HepG2 (cell line): Measurements from ENCODE around the gene GLRA1. TPM values are rescaled to one million over a fixed set of nuclear protein-coding genes. Genes with fewer than 3 reads are reported as not detected.

Experiments
- ATAC-seq: fragments of 200-7000 bp; cut with Tn5 transposase; 3 replicates; pipeline ENCODE4 v1.9.1; 2020; ENCODE audit warnings: mild to moderate bottlenecking, moderate library complexity
- BruUV-seq: library from RNA; stranded (reverse); fragments of 400-500 nt; replicated peaks from 2 replicates; lab custom pipeline; 2021; lab: Mats Ljungman, UMichigan
- CTCF ChIA-PET: fragments of 300-600 bp; formaldehyde crosslinking; extraction: SDS; loops from one replicate; lab custom pipeline; 2021; ENCODE audit warnings: low total read pairs, inconsistent platforms, low intra/inter-chr PET ratio; lab: Yijun Ruan, JAX
- POLR2A ChIA-PET: fragments of 350-600 bp; sonication (Branson Sonifier 250); formaldehyde crosslinking; loops from one replicate; lab custom pipeline; 2020; ENCODE audit warnings: antibody characterized with exemption, inconsistent platforms; lab: Yijun Ruan, JAX
- DNase-seq: peaks from one replicate; pipeline ENCODE4 v3.0.0-alpha.2; 2015; ENCODE audit warnings: low spot score
- FAIRE-seq: peaks from 3 replicates; lab custom pipeline; 2011; peaks lifted over from hg19 to GRCh38; lab: Jason Lieb, UNC
- H2AFZ ChIP-seq: one replicate; pipeline ENCODE4 v1.6.1; 2011; ENCODE audit warnings: low read length, inconsistent platforms
- H3K27ac ChIP-seq: fragments of 300-600 bp; 3 replicates; pipeline ENCODE4 v1.8.0; 2011; ENCODE audit warnings: mixed run types, mild to moderate bottlenecking, mixed read lengths, low read length, inconsistent platforms; ENCODE audit not compliant: insufficient read depth; ENCODE audit errors: extremely low read length
- H3K27me3 ChIP-seq, 2 experiments: fragments of 200-600 bp in 1 of 2; 2 replicates in 1 of 2; 3 replicates in 1 of 2; pipeline versions ENCODE4 v1.6.0 to v1.8.0; 2011; ENCODE audit warnings: low read length in 2 of 2, mild to moderate bottlenecking in 2 of 2, moderate library complexity in 2 of 2, inconsistent platforms in 1 of 2; ENCODE audit not compliant: insufficient read depth in 2 of 2, control insufficient read depth in 1 of 2
- H3K36me3 ChIP-seq, 2 experiments: fragments of 200-600 bp in 1 of 2; replicated peaks in 1 of 2; 2 replicates in 1 of 2; 3 replicates in 1 of 2; pipeline versions ENCODE4 v1.5.1 to v1.8.0; 2011; ENCODE audit warnings: low read length in 2 of 2, inconsistent platforms in 1 of 2; ENCODE audit not compliant: insufficient read depth in 2 of 2, control insufficient read depth in 1 of 2
- H3K4me1 ChIP-seq: 2 replicates; pipeline ENCODE4 v1.5.1; 2012; ENCODE audit warnings: low read length, inconsistent platforms; ENCODE audit not compliant: insufficient read depth
- H3K4me2 ChIP-seq: 2 replicates; pipeline ENCODE4 v1.6.0; 2011; ENCODE audit warnings: low read depth, low read length, inconsistent platforms
- H3K4me3 ChIP-seq, 3 experiments: fragments of 200-600 bp in 1 of 3; sonication (generic), shearing (Covaris generic) in 1 of 3; replicated peaks in 1 of 3; 2 replicates each; pipeline ENCODE4 v1.5.1; 2011 to 2016; ENCODE audit warnings: low read length in 3 of 3, inconsistent platforms in 2 of 3, low read depth in 2 of 3, mild to moderate bottlenecking in 2 of 3, control low read depth in 1 of 3, mixed read lengths in 1 of 3; ENCODE audit not compliant: insufficient read depth in 1 of 3
- H3K79me2 ChIP-seq: one replicate; pipeline ENCODE4 v1.6.1; 2011; ENCODE audit warnings: low read length, inconsistent platforms; ENCODE audit not compliant: insufficient read depth
- H3K9ac ChIP-seq: 2 replicates; pipeline ENCODE4 v1.6.0; 2011; ENCODE audit warnings: mild to moderate bottlenecking, low read depth, low read length, inconsistent platforms; ENCODE audit not compliant: insufficient read depth
- H3K9me3 ChIP-seq: 2 replicates; pipeline ENCODE4 v1.5.1; 2012; ENCODE audit warnings: mild to moderate bottlenecking, low read length
- H4K20me1 ChIP-seq: 2 replicates; pipeline ENCODE4 v1.6.0; 2011; ENCODE audit warnings: inconsistent platforms, mild to moderate bottlenecking, low read length, moderate library complexity; ENCODE audit not compliant: insufficient read depth
- E2F1 ChIP-seq: sonication (generic); formaldehyde crosslinking; IDR thresholded peaks from 2 replicates; pipeline ENCODE4 v1.5.0; 2020; ENCODE audit warnings: missing genetic modification reagents
- FIP1L1 ChIP-seq: fragments of 200-400 bp; formaldehyde crosslinking; IDR thresholded peaks from 2 replicates; pipeline ENCODE4 v1.6.1; 2018; ENCODE audit warnings: low read depth, mild to moderate bottlenecking, low read length, moderate library complexity, borderline replicate concordance; ENCODE audit not compliant: insufficient read depth
- FOXK1 ChIP-seq: sonication (generic); formaldehyde crosslinking; IDR thresholded peaks from 2 replicates; pipeline ENCODE4 v1.4.0; 2020; ENCODE audit warnings: low read depth, missing genetic modification reagents, borderline replicate concordance
- GTF3A ChIP-seq: sonication (generic); formaldehyde crosslinking; conservative IDR thresholded peaks from 2 replicates; pipeline ENCODE4 v1.4.0; 2020; ENCODE audit warnings: mild to moderate bottlenecking, missing genetic modification reagents
- KAT8 ChIP-seq: IDR thresholded peaks from 2 replicates; pipeline ENCODE4 v1.6.1; 2016; ENCODE audit warnings: missing genetic modification reagents, missing compliant biosample characterization
- MED8 ChIP-seq: sonication (generic); formaldehyde crosslinking; IDR thresholded peaks from 2 replicates; pipeline ENCODE4 v1.8.1; 2023; ENCODE audit warnings: mild to moderate bottlenecking, missing genetic modification reagents; ENCODE audit not compliant: insufficient replicate concordance
- NR3C1 ChIP-seq: sonication (generic); formaldehyde crosslinking; IDR thresholded peaks from 2 replicates; pipeline ENCODE4 v1.4.0; 2020; ENCODE audit warnings: missing genetic modification reagents
- PAX8 ChIP-seq: sonication (generic); formaldehyde crosslinking; IDR thresholded peaks from 2 replicates; pipeline ENCODE4 v1.8.0; 2022; ENCODE audit warnings: mild to moderate bottlenecking, missing genetic modification reagents, borderline replicate concordance
- THYN1 ChIP-seq: sonication (generic); formaldehyde crosslinking; IDR thresholded peaks from 2 replicates; pipeline ENCODE4 v1.8.1; 2023; ENCODE audit warnings: low read depth, mild to moderate bottlenecking, moderate library complexity, missing genetic modification reagents, borderline replicate concordance
- ZFP36L2 ChIP-seq: sonication (generic); formaldehyde crosslinking; IDR thresholded peaks from 2 replicates; pipeline ENCODE4 v1.4.0; 2020; ENCODE audit warnings: missing genetic modification reagents
- ZNF766 ChIP-seq: sonication (generic); formaldehyde crosslinking; IDR thresholded peaks from 2 replicates; pipeline ENCODE4 v1.5.0; 2020; ENCODE audit warnings: missing genetic modification reagents, borderline replicate concordance
- WGBS: methylation state at CpG from one replicate; pipeline ENCODE4 v1.1.6; 2017; ENCODE audit warnings: low lambda C conversion rate; 5-methylcytosine and 5-hydroxymethylcytosine counted together
- in situ Hi-C: cut with HindIII; loops from 2 replicates; pipeline ENCODE4 v1.10.0; 2017; ENCODE audit warnings: low pct_unique_long_range_greater_than_20kb; ENCODE audit not compliant: extremely low pct_ligation_motif_present
- intact Hi-C: fragments of 100-400 bp; cut with micrococcal nuclease; formaldehyde crosslinking; loops from one replicate; pipeline ENCODE4 v1.10.0; 2022; ENCODE audit not compliant: unreplicated experiment
- polyA plus RNA-seq, 8 experiments: library from polyadenylated mRNA; depleted of rRNA in 3 of 8; stranded (reverse) in 7 of 8; unstranded in 1 of 8; fragments of >200 nt; fragmentation: Illumina TruSeq in 4 of 8; extraction: Trizol in 4 of 8; gene quantifications; 2 replicates each; pipeline versions ENCODE4 v1.2.1 to v1.2.3, GENCODE V29; 2011 to 2016; ENCODE audit warnings: low read depth in 4 of 8, missing spikeins in 1 of 8, mixed read lengths in 1 of 8; ENCODE audit not compliant: insufficient read depth in 1 of 8
- total RNA-seq, 5 experiments: library from RNA; depleted of rRNA; stranded (reverse); fragments of >200 nt; fragmentation: Illumina TruSeq; extraction: Trizol; gene quantifications; 2 replicates each; pipeline ENCODE4 v1.2.3, GENCODE V29; 2016; ENCODE audit warnings: low read depth in 1 of 5
- TF ChIP-seq, protein P1 (sequence below): sonication (generic); formaldehyde crosslinking; IDR thresholded peaks from 2 replicates; pipeline ENCODE4 v1.4.0; 2020; ENCODE audit warnings: mild to moderate bottlenecking, low read depth, missing genetic modification reagents
- TF ChIP-seq, protein P2 (sequence below): IDR thresholded peaks from 2 replicates; pipeline ENCODE4 v1.6.1; 2016; ENCODE audit warnings: missing compliant biosample characterization, missing genetic modification reagents, borderline replicate concordance

Gene GLRA1
- total and polyA plus RNA-seq, 2 of the 13 experiments (the other 11 are each of a cell fraction or from before 2014, with no cell fraction given): not detected

DNA sequence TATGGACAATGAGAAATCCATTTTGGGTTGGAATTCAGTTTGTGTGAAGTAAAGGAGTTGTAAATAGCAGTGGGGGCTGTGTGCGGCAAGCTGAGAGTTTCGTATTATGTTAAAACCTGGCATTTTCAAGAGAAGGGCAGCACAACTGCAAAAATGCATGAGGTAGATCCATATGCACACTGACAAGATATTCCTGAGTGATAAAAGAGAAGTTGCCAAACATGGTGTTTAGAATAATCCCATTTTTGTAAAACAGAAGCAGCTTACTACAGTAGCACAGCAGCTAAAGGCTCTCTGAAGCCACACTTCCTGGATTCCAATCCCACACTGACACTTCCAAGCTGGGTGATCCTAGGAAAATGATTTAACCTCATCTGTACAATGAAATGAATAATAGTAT, 11.2 kb downstream of the GLRA1 start:
- in situ Hi-C loops (no loop called here), intact Hi-C loops (no loop called here)
- Histone ChIP-seq H3K36me3 (no peaks in the 10 kb centered on the region), H4K20me1 (no peaks in the 10 kb centered on the region), H3K27ac (no peak overlapping the region), H3K9me3 (no peaks in the 10 kb centered on the region), H3K79me2 (no peaks in the 10 kb centered on the region), H3K4me3 (no peak overlapping the region), H3K4me2 (no peak overlapping the region), H3K4me1 (no peaks in the 10 kb centered on the region), H3K9ac (no peak overlapping the region), H2AFZ (no peak overlapping the region), H3K27me3 (no peaks in the 10 kb centered on the region; a peak in 2 of 5 replicates)
- TF ChIP-seq MED8 (CRISPR knock-in tag): no peak
- TF ChIP-seq GTF3A (CRISPR knock-in tag): no peak
- no peak for TF ChIP-seq FOXK1
- TF ChIP-seq THYN1 (CRISPR knock-in tag): no peak
- no peak for TF ChIP-seq FIP1L1
- TF ChIP-seq ZFP36L2: no peak
- TF ChIP-seq ZNF766: no peak
- TF ChIP-seq KAT8: no peak
- no peak for TF ChIP-seq NR3C1 (CRISPR knock-in tag)
- no peak for TF ChIP-seq E2F1 (CRISPR knock-in tag)
- TF ChIP-seq, protein P1, sequence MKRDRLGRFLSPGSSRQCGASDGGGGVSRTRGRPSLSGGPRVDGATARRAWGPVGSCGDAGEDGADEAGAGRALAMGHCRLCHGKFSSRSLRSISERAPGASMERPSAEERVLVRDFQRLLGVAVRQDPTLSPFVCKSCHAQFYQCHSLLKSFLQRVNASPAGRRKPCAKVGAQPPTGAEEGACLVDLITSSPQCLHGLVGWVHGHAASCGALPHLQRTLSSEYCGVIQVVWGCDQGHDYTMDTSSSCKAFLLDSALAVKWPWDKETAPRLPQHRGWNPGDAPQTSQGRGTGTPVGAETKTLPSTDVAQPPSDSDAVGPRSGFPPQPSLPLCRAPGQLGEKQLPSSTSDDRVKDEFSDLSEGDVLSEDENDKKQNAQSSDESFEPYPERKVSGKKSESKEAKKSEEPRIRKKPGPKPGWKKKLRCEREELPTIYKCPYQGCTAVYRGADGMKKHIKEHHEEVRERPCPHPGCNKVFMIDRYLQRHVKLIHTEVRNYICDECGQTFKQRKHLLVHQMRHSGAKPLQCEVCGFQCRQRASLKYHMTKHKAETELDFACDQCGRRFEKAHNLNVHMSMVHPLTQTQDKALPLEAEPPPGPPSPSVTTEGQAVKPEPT: no peak
- no peak for TF ChIP-seq PAX8 (CRISPR knock-in tag)
- TF ChIP-seq, protein P2, sequence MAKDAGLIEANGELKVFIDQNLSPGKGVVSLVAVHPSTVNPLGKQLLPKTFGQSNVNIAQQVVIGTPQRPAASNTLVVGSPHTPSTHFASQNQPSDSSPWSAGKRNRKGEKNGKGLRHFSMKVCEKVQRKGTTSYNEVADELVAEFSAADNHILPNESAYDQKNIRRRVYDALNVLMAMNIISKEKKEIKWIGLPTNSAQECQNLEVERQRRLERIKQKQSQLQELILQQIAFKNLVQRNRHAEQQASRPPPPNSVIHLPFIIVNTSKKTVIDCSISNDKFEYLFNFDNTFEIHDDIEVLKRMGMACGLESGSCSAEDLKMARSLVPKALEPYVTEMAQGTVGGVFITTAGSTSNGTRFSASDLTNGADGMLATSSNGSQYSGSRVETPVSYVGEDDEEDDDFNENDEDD (CRISPR knock-in tag): no peak
- no peak for FAIRE-seq
- no peak for ATAC-seq
- POLR2A ChIA-PET: no interaction called here
- CTCF ChIA-PET: no interaction called here
- BruUV-seq: no TSS peak
- no peak for DNase-seq
- WGBS: 88% methylated on average over 2 of the region's 2 CpGs
